BE2C (cell line): Measurements from ENCODE around the gene CD300LF.

ENCODE experiments used
- DNase-seq: peaks from one replicate; pipeline ENCODE4 v3.0.0-alpha.2; 2020
- H3K27me3 ChIP-seq: fragments of 250-450 bp; sonication (Bioruptor Pico); 2 replicates; pipeline ENCODE4 v1.5.1; 2020; ENCODE audit warnings: mild to moderate bottlenecking
- H3K36me3 ChIP-seq: fragments of 250-450 bp; sonication (Bioruptor Pico); 2 replicates; pipeline ENCODE4 v1.5.1; 2020; ENCODE audit warnings: mild to moderate bottlenecking
- H3K4me1 ChIP-seq: fragments of 250-450 bp; sonication (Bioruptor Pico); 2 replicates; pipeline ENCODE4 v1.5.1; 2020
- H3K4me3 ChIP-seq: 2 replicates; pipeline ENCODE4 v1.5.1; 2011; ENCODE audit warnings: low read depth, low read length
- H3K9me3 ChIP-seq: fragments of 250-450 bp; sonication (Bioruptor Pico); 2 replicates; pipeline ENCODE4 v1.5.1; 2020
- CTCF ChIP-seq: IDR thresholded peaks from 2 replicates; pipeline ENCODE4 v1.5.1; 2012; ENCODE audit warnings: mild to moderate bottlenecking, low read depth, low read length

CD300LF gene

GRCh38 chr17:74678541-74678940 lies 34.2 kb downstream of the CD300LF start:
- Histone ChIP-seq H3K9me3 (no peaks in the 10 kb centered on the region), H3K4me3 (no peak overlapping the region), H3K4me1 (no peaks in the 10 kb centered on the region; the same call in 1 of the 2 replicates), H3K36me3 (no peaks in the 10 kb centered on the region), H3K27me3 (peaks cover 1% of the 10 kb centered on the region; the same call in 1 of the 2 replicates)
- no peak for TF ChIP-seq CTCF
- DNase-seq = no peak

GRCh38 chr17:74677558-74678466 lies 34.9 kb downstream of the CD300LF start:
- H3K36me3 ChIP-seq = no peaks in the 10 kb centered on the region
- peak; percentile 85 for DNase-seq
- peaks cover 7% of the 10 kb centered on the region for H3K27me3 ChIP-seq
- H3K9me3 ChIP-seq = no peaks in the 10 kb centered on the region
- H3K4me1 ChIP-seq = no peaks in the 10 kb centered on the region; the same call in 1 of the 2 replicates
- H3K4me3 ChIP-seq = peak overlapping the region; percentile 4; the same call in 1 of the 2 replicates
- no peak for TF ChIP-seq CTCF

- TF ChIP-seq CTCF = no peak
- Histone ChIP-seq H3K9me3 (no peaks in the 10 kb centered on the region), H3K36me3 (no peaks in the 10 kb centered on the region), H3K4me1 (no peaks in the 10 kb centered on the region), H3K27me3 (peaks cover 70% of the 10 kb centered on the region), H3K4me3 (peak overlapping the region; percentile 31)
- peak; percentile 46 for DNase-seq
Observed at GRCh38 chr17:74671031-74671771, 41.5 kb downstream of the CD300LF start.

- no peak for DNase-seq
- Histone ChIP-seq H3K4me3 (no peak overlapping the region), H3K9me3 (no peaks in the 10 kb centered on the region), H3K27me3 (peaks cover 79% of the 10 kb centered on the region), H3K4me1 (no peaks in the 10 kb centered on the region), H3K36me3 (no peaks in the 10 kb centered on the region)
- TF ChIP-seq CTCF = no peak
Observed at GRCh38 chr17:74670329-74670728, 42.4 kb downstream of the CD300LF start.

GRCh38 chr17:74663561-74663960 lies 49.2 kb downstream of the CD300LF start:
- no peak for TF ChIP-seq CTCF
- Histone ChIP-seq H3K4me1 (no peaks in the 10 kb centered on the region), H3K9me3 (no peaks in the 10 kb centered on the region), H3K27me3 (peaks cover 66% of the 10 kb centered on the region), H3K4me3 (no peak overlapping the region), H3K36me3 (no peaks in the 10 kb centered on the region)
- no peak for DNase-seq

- no peaks in the 10 kb centered on the region for H3K9me3 ChIP-seq
- no peaks in the 10 kb centered on the region for H3K36me3 ChIP-seq
- no peak for TF ChIP-seq CTCF
- H3K27me3 ChIP-seq = peaks cover 32% of the 10 kb centered on the region
- no peak for DNase-seq
- H3K4me3 ChIP-seq = no peak overlapping the region
- no peaks in the 10 kb centered on the region for H3K4me1 ChIP-seq
Observed at GRCh38 chr17:74659889-74660288, 52.8 kb downstream of the CD300LF start.
